PFSK-1 (cell line): ENCODE data around the gene HSDL2.

Source experiments
- FOXP2 ChIP-seq: optimal IDR thresholded peaks from 2 replicates; pipeline ENCODE3; 2011; ENCODE audit warnings: borderline replicate concordance, control low read depth, inconsistent platforms; ENCODE audit not compliant: insufficient read depth; ENCODE audit errors: extremely low read length, extremely low read depth
- POLR2AphosphoS5 ChIP-seq: IDR thresholded peaks from 2 replicates; pipeline ENCODE4 v1.6.1; 2012; ENCODE audit warnings: low read depth, mild to moderate bottlenecking, control low read depth, low read length, moderate library complexity
- REST ChIP-seq, 2 experiments: IDR thresholded peaks; 2 replicates each; pipeline versions ENCODE4 v1.6.1 to v1.8.0; 2011 to 2012; ENCODE audit warnings: low read depth in 2 of 2, low read length in 2 of 2, control low read depth in 1 of 2, inconsistent platforms in 1 of 2, mild to moderate bottlenecking in 1 of 2, moderate library complexity in 1 of 2; ENCODE audit not compliant: insufficient read depth in 1 of 2
- SIN3A ChIP-seq: IDR thresholded peaks from 2 replicates; pipeline ENCODE4 v1.6.1; 2012; ENCODE audit warnings: mild to moderate bottlenecking, low read length, moderate library complexity, borderline replicate concordance; ENCODE audit not compliant: insufficient read depth
- TAF1 ChIP-seq: IDR thresholded peaks from 2 replicates; pipeline ENCODE4 v1.6.1; 2012; ENCODE audit warnings: low read length, control low read depth, borderline replicate concordance; ENCODE audit not compliant: insufficient read depth

HSDL2 gene

GRCh38 chr9:112447283-112447761, 67.4 kb downstream of the HSDL2 start:
- TF ChIP-seq REST (IDR thresholded peaks at IDR 0.05; ENCODE audit: insufficient read depth in 1 of 2, low read depth in 2 of 2, low read length in 2 of 2) (no peak), TAF1 (no peak), SIN3A (no peak), POLR2AphosphoS5 (no peak), FOXP2 (no peak)

- no peak for TF ChIP-seq POLR2AphosphoS5
- TF ChIP-seq FOXP2, result no peak
- TF ChIP-seq SIN3A, result no peak
- TF ChIP-seq TAF1, result no peak
- TF ChIP-seq REST (IDR thresholded peaks at IDR 0.05; ENCODE audit: insufficient read depth in 1 of 2, low read depth in 2 of 2, low read length in 2 of 2), result no peak
These were observed 82.9 kb downstream of the HSDL2 start for GRCh38 chr9:112462855-112463254.

GRCh38 chr9:112465352-112465751, 85.4 kb downstream of the HSDL2 start:
- TF ChIP-seq POLR2AphosphoS5, result no peak
- no peak for TF ChIP-seq SIN3A
- no peak for TF ChIP-seq TAF1

- TF ChIP-seq POLR2AphosphoS5 (no peak), TAF1 (no peak), REST (IDR thresholded peaks at IDR 0.05; ENCODE audit: insufficient read depth in 1 of 2, low read depth in 2 of 2, low read length in 2 of 2) (no peak), SIN3A (no peak), FOXP2 (no peak)
These were observed 93.1 kb downstream of the HSDL2 start for GRCh38 chr9:112472996-112473395.

- TF ChIP-seq FOXP2, result no peak
- no peak for TF ChIP-seq TAF1
- TF ChIP-seq REST (IDR thresholded peaks at IDR 0.05; ENCODE audit: insufficient read depth in 1 of 2, low read depth in 2 of 2, low read length in 2 of 2), result no peak
- TF ChIP-seq POLR2AphosphoS5, result no peak
- no peak for TF ChIP-seq SIN3A
These were observed 94.1 kb downstream of the HSDL2 start for GRCh38 chr9:112473986-112474385.
